ENCODE data around the gene SLC15A5. TPM values are rescaled to one million over a fixed set of nuclear protein-coding genes. Genes with fewer than 3 reads are reported as not detected.

Gene SLC15A5
- total and polyA plus RNA-seq, 2 of the 4 experiments (the other 2 are of a cell fraction): not detected

DNA sequence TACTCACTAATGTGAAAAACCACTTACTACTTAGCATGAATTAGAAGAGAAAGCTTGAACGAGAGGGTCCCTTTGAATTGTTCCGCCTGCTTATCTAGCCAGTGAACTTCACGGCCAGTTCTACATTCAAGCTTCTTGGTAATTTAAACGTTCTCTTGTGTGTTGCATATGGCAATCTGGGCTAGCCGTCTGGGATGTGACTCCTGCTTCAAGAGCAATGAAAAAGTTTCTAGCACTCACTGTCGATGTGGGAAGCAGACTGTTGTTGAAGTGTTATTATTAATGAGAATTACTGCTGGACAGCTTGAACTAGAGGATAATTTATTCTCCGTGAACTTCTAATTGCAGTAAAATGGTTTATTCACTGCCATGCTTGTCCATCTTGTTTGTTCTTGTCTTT is 93.9 kb downstream of the SLC15A5 start:
- CTCF ChIA-PET: interaction anchor here (0.7 kb wide), 1 partner anchor 910 kb away, joined by 3 read pairs; no protein-coding TSS in a partner anchor
- no peak overlapping the region for H3K14ac ChIP-seq (replicated peaks; ENCODE audit: low read depth, low read length)
- H2AFZ ChIP-seq (replicated peaks; ENCODE audit: low read length, poor library complexity): no peak overlapping the region
- dilution Hi-C loops (cut with HindIII; ENCODE audit: low sequenced_read_pairs, unreplicated experiment) (no loop called here), in situ Hi-C loops (cut with MboI; ENCODE audit: low sequenced_read_pairs) (no loop called here), intact Hi-C loops (cut with micrococcal nuclease) (no loop called here)
- no peak overlapping the region for H3K4me3 ChIP-seq (ENCODE audit: insufficient read depth, low read depth, low read length)
- H2BK15ac ChIP-seq (ENCODE audit: low read depth, low read length): no peak overlapping the region
- H3K36me3 ChIP-seq (ENCODE audit: control insufficient read depth, insufficient read depth, low read length): no peaks in the 10 kb centered on the region
- no peak overlapping the region for H2BK5ac ChIP-seq (ENCODE audit: low read depth, low read length, poor library complexity, severe bottlenecking)
- no peak overlapping the region for H3K23ac ChIP-seq (ENCODE audit: low read depth, low read length)
- no peak overlapping the region for H3K18ac ChIP-seq (ENCODE audit: low read depth, low read length)
- DNase-seq (no peak), ATAC-seq (ENCODE audit: low read depth) (no peak)
- H4K20me1 ChIP-seq (ENCODE audit: insufficient read depth, low read length): no peaks in the 10 kb centered on the region
- BruUV-seq (replicated peaks): no TSS peak
- H3K79me1 ChIP-seq (ENCODE audit: low read depth in 1 of 2, low read length in 2 of 2): no peaks in the 10 kb centered on the region
- H2BK120ac ChIP-seq (ENCODE audit: low read depth, low read length): no peak overlapping the region
- no peak overlapping the region for H4K8ac ChIP-seq (ENCODE audit: low read depth in 2 of 2, low read length in 2 of 2)
- H3K4me2 ChIP-seq (ENCODE audit: low read depth, low read length): no peak overlapping the region
- no peaks in the 10 kb centered on the region for H3K9me3 ChIP-seq (ENCODE audit: control insufficient read depth, insufficient read depth, low read length)
- no peak overlapping the region for H3K4ac ChIP-seq (ENCODE audit: low read depth, low read length)
- POLR2A ChIA-PET (ENCODE audit: unreplicated experiment): no interaction called here
- H4K5ac ChIP-seq (ENCODE audit: low read depth, low read length): no peak overlapping the region
- no peak overlapping the region for H2AK9ac ChIP-seq (replicated peaks; ENCODE audit: low read depth, low read length, poor library complexity)
- no peak overlapping the region for H2AK5ac ChIP-seq (ENCODE audit: low read depth, low read length)
- no peaks in the 10 kb centered on the region for H3K4me1 ChIP-seq (ENCODE audit: control insufficient read depth, insufficient read depth, low read length)
- WGBS, 2 experiments (ENCODE audit: extremely low coverage in 2 of 2, insufficient read length in 1 of 2): 60% methylated on average over 5 of the region's 7 CpGs; no CpG with 5 or more reads in 1 of the 2 experiments
- no peaks in the 10 kb centered on the region for H3K9me1 ChIP-seq (ENCODE audit: insufficient read depth, low read length)
- H3K56ac ChIP-seq (ENCODE audit: extremely low read depth, insufficient read depth, low read length): no peak overlapping the region
- no peak overlapping the region for H4K91ac ChIP-seq (ENCODE audit: insufficient read depth, low read depth, low read length)
- peaks cover 1% of the 10 kb centered on the region; the same call in 1 of the 2 replicates for H3K27me3 ChIP-seq (ENCODE audit: control insufficient read depth, insufficient read depth, low read length)
- no peak for TF ChIP-seq ELK1 (IDR thresholded peaks at IDR 0.05; ENCODE audit: borderline replicate concordance, low read depth, low read length)
- no peak for TF ChIP-seq USF2 (IDR thresholded peaks at IDR 0.05; ENCODE audit: low read depth, low read length)
- TF ChIP-seq CEBPB (IDR thresholded peaks at IDR 0.05; ENCODE audit: low read depth, low read length): no peak
- no peak for TF ChIP-seq SMC3 (IDR thresholded peaks at IDR 0.05; ENCODE audit: low read depth, low read length)
- TF ChIP-seq RFX5 (IDR thresholded peaks at IDR 0.05; ENCODE audit: low read depth, low read length): no peak
- TF ChIP-seq CTCF (conservative IDR thresholded peaks at IDR 0.05; ENCODE audit: low read depth, low read length): no peak
- TF ChIP-seq RAD21 (IDR thresholded peaks at IDR 0.05; ENCODE audit: low read length): no peak
- TF ChIP-seq MAZ (IDR thresholded peaks at IDR 0.05; ENCODE audit: borderline replicate concordance, low read depth, low read length): no peak
- TF ChIP-seq FOS (IDR thresholded peaks at IDR 0.05; ENCODE audit: low read depth, low read length): no peak
- no peak for TF ChIP-seq NFE2L2 (IDR thresholded peaks at IDR 0.05; ENCODE audit: low read depth, low read length)
- TF ChIP-seq CHD1 (IDR thresholded peaks at IDR 0.05; ENCODE audit: low read depth, low read length): no peak
- no peak overlapping the region for H3K9ac ChIP-seq (ENCODE audit: low read depth, low read length)
- H2BK20ac ChIP-seq (ENCODE audit: low read depth, low read length): no peak overlapping the region
- H3K27ac ChIP-seq (ENCODE audit: insufficient read depth, low read length): no peak overlapping the region

Data from IMR-90 (cell line).